SU-DHL-6 (cell line): ENCODE data around the gene SHISA4.

Experiments used
- H2AFZ ChIP-seq: fragments of 200-600 bp; sonication (generic); 2 replicates; pipeline ENCODE4 v1.6.1; 2014; ENCODE audit warnings: low read depth, mild to moderate bottlenecking, moderate library complexity, mixed read lengths, antibody characterized with exemption, low read length; ENCODE audit not compliant: severe bottlenecking
- H3F3A ChIP-seq: fragments of 200-600 bp; shearing (Covaris generic); 2 replicates; pipeline ENCODE4 v1.6.0; 2016; ENCODE audit warnings: antibody characterized with exemption, mild to moderate bottlenecking; ENCODE audit not compliant: insufficient read depth
- H3K27ac ChIP-seq: fragments of 200-600 bp; sonication (generic); 2 replicates; pipeline ENCODE4 v1.5.1; 2016; ENCODE audit warnings: low read depth, mild to moderate bottlenecking, low read length, moderate library complexity, mixed read lengths
- H3K27me3 ChIP-seq: fragments of 200-600 bp; sonication (generic), shearing (Covaris generic); 2 replicates; pipeline ENCODE4 v1.6.0; 2014; ENCODE audit warnings: mild to moderate bottlenecking, low read length
- H3K36me3 ChIP-seq: fragments of 200-600 bp; sonication (generic); 2 replicates; pipeline ENCODE4 v1.6.1; 2014; ENCODE audit warnings: mild to moderate bottlenecking, low read length, mixed read lengths
- H3K4me2 ChIP-seq: fragments of 300-600, 200-600 bp; shearing (Covaris generic), sonication (generic); 2 replicates; pipeline ENCODE4 v1.6.0; 2014; ENCODE audit warnings: low read length, low read depth, mild to moderate bottlenecking; ENCODE audit not compliant: poor library complexity, severe bottlenecking
- H3K4me3 ChIP-seq: fragments of 200-600 bp; sonication (generic); 2 replicates; pipeline ENCODE4 v1.5.1; 2014; ENCODE audit warnings: antibody characterized with exemption, low read length, mild to moderate bottlenecking, mixed read lengths; ENCODE audit not compliant: insufficient read depth, poor library complexity, severe bottlenecking
- H3K79me2 ChIP-seq: fragments of 200-600 bp; sonication (generic); 2 replicates; pipeline ENCODE4 v1.6.1; 2014; ENCODE audit warnings: mild to moderate bottlenecking, low read length, moderate library complexity; ENCODE audit not compliant: insufficient read depth
- H3K9ac ChIP-seq: fragments of 200-600 bp; sonication (generic); 2 replicates; pipeline ENCODE4 v1.7.0; 2014; ENCODE audit warnings: mild to moderate bottlenecking, low read length
- H3K9me2 ChIP-seq: fragments of 200-600 bp; sonication (generic); replicated peaks from 2 replicates; pipeline ENCODE4 v1.6.1; 2014; ENCODE audit warnings: low read length; ENCODE audit not compliant: insufficient read depth
- H3K9me3 ChIP-seq: fragments of 200-600 bp; sonication (generic); 2 replicates; pipeline ENCODE4 v1.6.1; 2014; ENCODE audit warnings: low read length, mixed read lengths; ENCODE audit not compliant: insufficient read depth
- H4K20me1 ChIP-seq: fragments of 200-600 bp; sonication (generic); 2 replicates; pipeline ENCODE4 v1.6.1; 2014; ENCODE audit warnings: low read depth, mild to moderate bottlenecking, antibody characterized with exemption, low read length, moderate library complexity, mixed read lengths
- EZH2phosphoT487 ChIP-seq: fragments of 200-600 bp; sonication (generic), shearing (Covaris generic); conservative IDR thresholded peaks from 2 replicates; pipeline ENCODE4 v1.6.1; 2018; ENCODE audit warnings: mild to moderate bottlenecking, antibody characterized with exemption, low read length, moderate library complexity, mixed read lengths
- TF ChIP-seq, protein P1 (sequence below): fragments of 200-600 bp; sonication (generic); IDR thresholded peaks from one replicate; pipeline ENCODE4 v1.5.1; 2017; ENCODE audit warnings: antibody characterized with exemption, mild to moderate bottlenecking, low read length, moderate library complexity; ENCODE audit not compliant: insufficient read depth, poor library complexity, severe bottlenecking

SHISA4 gene

DNA sequence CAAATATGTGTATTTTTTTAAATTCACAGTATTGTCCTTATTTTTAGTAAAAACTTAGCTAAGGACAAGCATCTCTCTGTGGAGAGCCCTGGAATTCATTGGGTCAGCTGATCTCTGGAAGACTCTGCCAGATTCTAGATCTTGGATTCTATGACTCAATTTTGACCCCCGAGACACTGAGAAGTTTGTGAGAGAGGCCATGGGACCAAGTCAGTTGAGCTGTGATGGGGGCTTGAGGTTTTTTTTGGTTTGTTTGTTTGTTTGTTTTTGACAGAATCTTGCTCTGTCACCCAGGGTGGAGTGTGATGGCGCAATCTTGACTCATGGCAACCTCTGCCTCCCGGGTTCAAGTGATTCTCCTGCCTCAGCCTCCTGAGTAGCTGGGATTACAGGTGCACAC, 13.5 kb downstream of the SHISA4 start:
- Histone ChIP-seq H3K9me3 (no peaks in the 10 kb centered on the region), H3K36me3 (no peaks in the 10 kb centered on the region), H3K27ac (no peak overlapping the region), H3K4me3 (no peak overlapping the region), H3K79me2 (no peaks in the 10 kb centered on the region), H3K27me3 (no peaks in the 10 kb centered on the region), H3F3A (no peaks in the 10 kb centered on the region), H3K9ac (no peak overlapping the region), H4K20me1 (no peaks in the 10 kb centered on the region), H3K4me2 (no peak overlapping the region), H3K9me2 (no peaks in the 10 kb centered on the region), H2AFZ (no peak overlapping the region)
- TF ChIP-seq, protein P1, sequence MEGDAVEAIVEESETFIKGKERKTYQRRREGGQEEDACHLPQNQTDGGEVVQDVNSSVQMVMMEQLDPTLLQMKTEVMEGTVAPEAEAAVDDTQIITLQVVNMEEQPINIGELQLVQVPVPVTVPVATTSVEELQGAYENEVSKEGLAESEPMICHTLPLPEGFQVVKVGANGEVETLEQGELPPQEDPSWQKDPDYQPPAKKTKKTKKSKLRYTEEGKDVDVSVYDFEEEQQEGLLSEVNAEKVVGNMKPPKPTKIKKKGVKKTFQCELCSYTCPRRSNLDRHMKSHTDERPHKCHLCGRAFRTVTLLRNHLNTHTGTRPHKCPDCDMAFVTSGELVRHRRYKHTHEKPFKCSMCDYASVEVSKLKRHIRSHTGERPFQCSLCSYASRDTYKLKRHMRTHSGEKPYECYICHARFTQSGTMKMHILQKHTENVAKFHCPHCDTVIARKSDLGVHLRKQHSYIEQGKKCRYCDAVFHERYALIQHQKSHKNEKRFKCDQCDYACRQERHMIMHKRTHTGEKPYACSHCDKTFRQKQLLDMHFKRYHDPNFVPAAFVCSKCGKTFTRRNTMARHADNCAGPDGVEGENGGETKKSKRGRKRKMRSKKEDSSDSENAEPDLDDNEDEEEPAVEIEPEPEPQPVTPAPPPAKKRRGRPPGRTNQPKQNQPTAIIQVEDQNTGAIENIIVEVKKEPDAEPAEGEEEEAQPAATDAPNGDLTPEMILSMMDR = no peak
- no peak for TF ChIP-seq EZH2phosphoT487

GRCh38 chr1:201903135-201903534, 14.4 kb downstream of the SHISA4 start:
- Histone ChIP-seq H3K4me3 (no peak overlapping the region), H3K9me2 (no peaks in the 10 kb centered on the region), H3K36me3 (no peaks in the 10 kb centered on the region), H2AFZ (no peak overlapping the region), H4K20me1 (no peaks in the 10 kb centered on the region), H3K79me2 (no peaks in the 10 kb centered on the region), H3F3A (no peaks in the 10 kb centered on the region), H3K4me2 (no peak overlapping the region), H3K27me3 (no peaks in the 10 kb centered on the region), H3K27ac (no peak overlapping the region), H3K9me3 (no peaks in the 10 kb centered on the region), H3K9ac (no peak overlapping the region)
- TF ChIP-seq, protein P1 = no peak
- TF ChIP-seq EZH2phosphoT487 = no peak

GRCh38 chr1:201904579-201904978, 15.9 kb downstream of the SHISA4 start:
- TF ChIP-seq EZH2phosphoT487 = no peak
- TF ChIP-seq, protein P1 = no peak

More at GRCh38 chr1:201904579-201904978, 15.9 kb downstream of the SHISA4 start:
- no peak overlapping the region for H3K27ac ChIP-seq
- no peaks in the 10 kb centered on the region for H3K36me3 ChIP-seq
- H3K27me3 ChIP-seq = no peaks in the 10 kb centered on the region
- H3K4me3 ChIP-seq = no peak overlapping the region
- H3K4me2 ChIP-seq = no peak overlapping the region
- H3K79me2 ChIP-seq = no peaks in the 10 kb centered on the region
- no peaks in the 10 kb centered on the region for H3F3A ChIP-seq
- no peaks in the 10 kb centered on the region for H3K9me2 ChIP-seq
- H3K9ac ChIP-seq = no peak overlapping the region
- no peak overlapping the region for H2AFZ ChIP-seq
- no peaks in the 10 kb centered on the region for H4K20me1 ChIP-seq
- no peaks in the 10 kb centered on the region for H3K9me3 ChIP-seq
